Mesothelial cell of epicardium (in vitro differentiated cells): ENCODE measurements around the gene NOS2. TPM values are rescaled to one million over a fixed set of nuclear protein-coding genes. Genes with fewer than 3 reads are reported as not detected.

Source experiments
- DNase-seq, 2 experiments: peaks; one replicate each; pipeline ENCODE4 v3.0.0; 2021; ENCODE audit warnings: low spot score in 2 of 2; ENCODE audit not compliant: unreplicated experiment in 2 of 2
- H3K27ac Mint-ChIP-seq: 2 replicates; pipeline ENCODE4 v1.8.0; 2021; ENCODE audit warnings: mixed read lengths
- H3K27me3 Mint-ChIP-seq: 2 replicates; pipeline ENCODE4 v1.8.0; 2021; ENCODE audit warnings: low read depth, mixed read lengths
- H3K36me3 Mint-ChIP-seq: 2 replicates; pipeline ENCODE4 v1.8.0; 2021; ENCODE audit warnings: mixed read lengths
- H3K4me1 Mint-ChIP-seq: 2 replicates; pipeline ENCODE4 v1.8.0; 2021; ENCODE audit warnings: mixed read lengths
- H3K4me3 Mint-ChIP-seq: 2 replicates; pipeline ENCODE4 v1.8.0; 2021; ENCODE audit warnings: mild to moderate bottlenecking, moderate library complexity, mixed read lengths
- H3K9me3 Mint-ChIP-seq: 2 replicates; pipeline ENCODE4 v1.8.0; 2021; ENCODE audit warnings: mixed read lengths
- total RNA-seq: library from RNA; stranded (reverse); gene quantifications from 3 replicates; pipeline ENCODE4 v1.2.1, GENCODE V29; 2021
- TF ChIP-seq, protein P1 (sequence below): fragments of 200-600 bp; sonication (generic); IDR thresholded peaks from one replicate; pipeline ENCODE4 v1.5.0; 2021; ENCODE audit warnings: antibody characterized with exemption; ENCODE audit not compliant: unreplicated experiment

NOS2 gene
- total RNA-seq, 1 donor from 2014 or later, result 0.18 TPM

DNA sequence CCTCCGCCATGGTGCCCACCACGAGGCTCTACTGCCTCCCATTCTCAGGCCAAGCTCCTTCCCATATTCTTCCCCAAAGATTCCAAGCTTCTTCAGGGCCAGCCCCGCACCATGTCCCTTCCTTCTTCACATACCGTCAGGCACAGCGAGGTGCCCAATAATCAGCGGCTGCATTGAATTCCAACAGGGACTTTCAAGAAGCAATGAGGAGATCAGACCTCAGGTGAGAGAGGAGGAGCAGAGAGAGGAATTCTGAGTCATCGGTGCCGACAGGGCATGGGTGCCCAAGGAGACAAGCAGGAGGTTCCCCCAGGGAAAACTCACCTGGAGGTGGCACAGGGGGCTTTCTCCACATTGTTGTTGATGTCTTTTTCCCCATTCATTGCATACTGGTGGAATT is 2.0 kb downstream of the NOS2 start:
- Mint-ChIP-seq H3K36me3 (no peaks in the 10 kb centered on the region), H3K27me3 (peaks cover 55% of the 10 kb centered on the region), H3K4me3 (no peak overlapping the region), H3K4me1 (peaks cover 5% of the 10 kb centered on the region), H3K9me3 (no peaks in the 10 kb centered on the region), H3K27ac (no peak overlapping the region)
- DNase-seq, result no peak
- TF ChIP-seq, protein P1, sequence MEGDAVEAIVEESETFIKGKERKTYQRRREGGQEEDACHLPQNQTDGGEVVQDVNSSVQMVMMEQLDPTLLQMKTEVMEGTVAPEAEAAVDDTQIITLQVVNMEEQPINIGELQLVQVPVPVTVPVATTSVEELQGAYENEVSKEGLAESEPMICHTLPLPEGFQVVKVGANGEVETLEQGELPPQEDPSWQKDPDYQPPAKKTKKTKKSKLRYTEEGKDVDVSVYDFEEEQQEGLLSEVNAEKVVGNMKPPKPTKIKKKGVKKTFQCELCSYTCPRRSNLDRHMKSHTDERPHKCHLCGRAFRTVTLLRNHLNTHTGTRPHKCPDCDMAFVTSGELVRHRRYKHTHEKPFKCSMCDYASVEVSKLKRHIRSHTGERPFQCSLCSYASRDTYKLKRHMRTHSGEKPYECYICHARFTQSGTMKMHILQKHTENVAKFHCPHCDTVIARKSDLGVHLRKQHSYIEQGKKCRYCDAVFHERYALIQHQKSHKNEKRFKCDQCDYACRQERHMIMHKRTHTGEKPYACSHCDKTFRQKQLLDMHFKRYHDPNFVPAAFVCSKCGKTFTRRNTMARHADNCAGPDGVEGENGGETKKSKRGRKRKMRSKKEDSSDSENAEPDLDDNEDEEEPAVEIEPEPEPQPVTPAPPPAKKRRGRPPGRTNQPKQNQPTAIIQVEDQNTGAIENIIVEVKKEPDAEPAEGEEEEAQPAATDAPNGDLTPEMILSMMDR, result no peak

DNA sequence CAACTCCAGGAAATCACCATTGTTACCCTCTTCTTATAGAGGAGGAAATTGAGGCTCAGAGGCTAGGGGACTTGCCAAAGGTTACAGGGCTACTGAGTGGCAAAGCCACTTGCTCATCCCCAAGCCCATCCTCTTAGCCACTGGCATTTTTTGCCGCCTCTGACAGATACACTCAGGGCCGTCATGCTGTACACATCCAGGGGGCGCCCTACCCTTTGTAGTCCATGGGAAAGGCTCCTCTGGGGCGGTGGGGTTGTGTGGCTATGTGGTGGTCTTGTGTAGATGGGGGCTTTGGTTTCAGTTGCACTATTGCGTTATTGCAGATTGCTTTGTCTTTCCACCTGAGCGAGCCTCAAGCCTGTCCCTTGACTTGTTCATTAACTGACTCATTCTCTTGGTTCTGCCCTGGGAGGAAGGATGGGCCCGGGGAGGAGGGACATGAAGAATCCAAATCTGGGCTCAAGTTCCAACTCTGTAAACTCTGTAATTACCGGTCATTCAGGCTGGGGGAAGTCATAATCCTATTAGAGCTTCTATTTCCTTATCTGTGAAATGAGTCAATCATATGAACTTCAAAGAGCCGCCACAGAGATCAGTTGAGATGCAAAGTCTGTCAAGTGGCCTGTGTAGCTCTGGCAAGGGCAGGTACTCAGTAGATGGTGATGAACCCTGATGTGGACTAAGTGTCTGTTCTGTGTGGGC is 2.8 kb downstream of the NOS2 start:
- TF ChIP-seq, protein P1, result no peak
- peaks cover 5% of the 10 kb centered on the region for H3K4me1 Mint-ChIP-seq
- no peak overlapping the region for H3K27ac Mint-ChIP-seq
- no peaks in the 10 kb centered on the region for H3K36me3 Mint-ChIP-seq
- DNase-seq, result no peak
- no peaks in the 10 kb centered on the region for H3K9me3 Mint-ChIP-seq
- no peak overlapping the region for H3K4me3 Mint-ChIP-seq
- H3K27me3 Mint-ChIP-seq, result peaks cover 61% of the 10 kb centered on the region

DNA sequence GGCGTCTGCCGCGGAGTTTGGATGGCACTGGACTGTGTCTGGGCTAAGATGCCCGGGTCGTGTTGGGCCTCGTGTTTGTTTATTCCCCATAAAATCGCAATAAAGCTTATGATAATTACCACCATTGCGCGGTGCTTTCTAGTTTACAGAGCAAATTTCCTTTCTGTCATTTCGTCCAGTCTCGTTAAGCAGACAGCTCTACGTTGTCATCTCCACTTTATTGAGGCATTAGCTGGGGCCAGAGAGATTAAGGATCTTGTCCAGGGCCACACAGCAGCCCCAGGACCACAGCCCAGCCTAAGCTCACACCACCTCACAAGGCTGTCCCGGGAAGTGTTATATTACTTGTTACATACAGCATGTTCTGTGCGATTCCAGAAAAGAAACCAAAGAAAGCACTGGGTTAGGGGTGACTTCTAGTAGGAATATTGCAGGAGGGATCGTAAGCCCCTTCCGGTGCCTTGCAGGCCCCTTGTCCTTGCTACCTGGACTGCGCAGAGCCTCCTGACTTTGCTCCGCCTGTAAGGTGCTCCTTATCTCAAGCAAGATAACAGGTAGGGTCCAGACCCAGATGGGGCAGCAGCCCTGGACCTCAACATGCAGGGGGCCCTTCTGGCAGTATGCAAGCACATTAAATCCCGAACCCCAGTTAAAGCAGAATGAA is 6.3 kb downstream of the NOS2 start:
- Mint-ChIP-seq H3K4me1 (peaks cover 5% of the 10 kb centered on the region), H3K27me3 (peaks cover 80% of the 10 kb centered on the region), H3K36me3 (no peaks in the 10 kb centered on the region), H3K4me3 (peak overlapping the region; percentile 22), H3K9me3 (no peaks in the 10 kb centered on the region), H3K27ac (no peak overlapping the region)
- TF ChIP-seq, protein P1, result no peak
- no peak for DNase-seq

DNA sequence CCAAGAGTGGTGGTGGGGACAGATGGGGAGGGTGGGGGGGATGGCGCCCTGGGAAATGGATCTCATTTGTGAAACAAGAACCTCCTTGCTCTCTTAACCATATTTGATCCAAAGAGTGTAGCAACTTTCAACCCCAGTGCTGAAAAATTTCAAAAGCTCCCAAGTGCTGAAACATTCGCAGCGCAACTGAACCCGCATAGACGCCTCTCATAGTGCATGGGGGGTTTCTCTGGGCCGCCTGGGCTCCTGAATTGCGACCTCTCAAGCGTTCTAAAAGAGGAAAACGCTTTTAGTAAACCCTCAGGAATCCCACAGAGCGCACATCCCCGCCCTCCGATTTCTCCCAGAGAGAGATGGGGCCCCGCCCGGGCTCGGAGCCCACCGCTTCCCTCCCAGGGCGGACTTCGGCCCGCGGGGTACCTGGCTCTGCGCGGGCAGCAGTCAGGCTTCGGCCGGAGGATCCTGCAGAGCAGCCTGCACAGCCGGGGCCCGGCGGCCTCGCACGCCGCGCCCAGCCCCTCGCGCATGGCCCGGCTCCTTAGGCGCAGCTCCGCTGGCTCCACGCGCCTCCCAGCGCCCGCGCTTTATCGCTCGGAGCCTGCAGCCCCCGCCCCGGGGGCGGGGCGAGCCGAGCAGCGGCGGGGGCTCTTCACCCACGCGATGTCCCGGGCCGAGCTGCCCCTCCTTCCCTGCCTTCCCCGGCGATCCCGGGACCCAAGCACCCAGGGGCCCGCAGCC is 7.0 kb downstream of the NOS2 start:
- Mint-ChIP-seq H3K4me1 (peaks cover 5% of the 10 kb centered on the region), H3K4me3 (peak overlapping the region; percentile 22), H3K27ac (no peak overlapping the region), H3K36me3 (no peaks in the 10 kb centered on the region), H3K9me3 (no peaks in the 10 kb centered on the region), H3K27me3 (peaks cover 77% of the 10 kb centered on the region)
- DNase-seq, result peak in 1 of 2 experiments; percentile 48
- TF ChIP-seq, protein P1, result no peak

DNA sequence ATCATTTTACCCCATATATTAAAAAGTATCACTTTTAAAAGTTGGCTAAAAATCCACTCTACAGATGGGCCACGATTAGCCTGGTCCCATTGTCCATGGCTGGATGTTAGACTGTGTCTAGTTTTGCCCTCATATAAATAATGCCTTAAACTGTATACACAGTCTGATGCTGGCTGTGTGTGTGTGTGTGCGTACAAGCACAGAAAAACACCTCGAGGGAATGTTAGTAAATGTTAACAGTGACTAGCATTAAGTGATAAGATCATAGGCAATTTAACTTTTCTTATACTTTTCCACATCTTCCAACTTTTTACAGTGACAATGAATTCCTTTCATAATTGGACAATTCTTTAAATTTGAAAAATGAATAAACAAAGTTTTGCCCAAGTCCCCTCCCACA is 8.2 kb downstream of the NOS2 start:
- H3K27me3 Mint-ChIP-seq, result peaks cover 67% of the 10 kb centered on the region
- no peak overlapping the region for H3K27ac Mint-ChIP-seq
- H3K36me3 Mint-ChIP-seq, result no peaks in the 10 kb centered on the region
- H3K9me3 Mint-ChIP-seq, result no peaks in the 10 kb centered on the region
- no peak overlapping the region for H3K4me3 Mint-ChIP-seq
- peaks cover 5% of the 10 kb centered on the region for H3K4me1 Mint-ChIP-seq
- DNase-seq, result no peak
- TF ChIP-seq, protein P1, result no peak
